Measurements from ENCODE around the gene RHOB.
"Not testable (repeated sequence)": the region's sequence is repeated elsewhere in the genome, so short reads cannot be mapped to it uniquely, and the experiment has no call there.

Gene RHOB

GRCh38 chr2:20422402-20423271 lies 24.2 kb upstream of the RHOB start:
- DNase-seq: no peak

- DNase-seq: no peak
Measured at GRCh38 chr2:20423359-20423758, 23.5 kb upstream of the RHOB start.

DNA sequence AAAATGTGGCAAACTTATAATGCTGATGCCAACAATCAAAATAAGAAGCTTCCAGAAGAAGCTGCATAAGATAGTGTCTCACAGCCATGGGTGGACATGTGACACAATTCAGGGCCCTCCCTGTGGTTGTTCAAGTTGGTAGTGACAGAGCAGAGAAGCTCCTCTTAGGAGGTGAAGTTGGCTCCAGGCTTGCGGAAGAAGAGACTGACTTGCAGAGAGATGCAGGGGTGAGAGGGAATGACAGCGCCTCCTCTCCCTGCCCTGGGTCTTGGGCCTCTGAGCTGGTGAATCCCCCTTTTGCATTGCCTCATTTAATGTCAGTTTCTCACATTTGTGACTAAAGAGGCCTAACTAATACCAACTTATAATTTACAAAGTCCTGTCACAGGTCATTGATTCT lies 23.0 kb upstream of the RHOB start:
- no peak for DNase-seq

DNA sequence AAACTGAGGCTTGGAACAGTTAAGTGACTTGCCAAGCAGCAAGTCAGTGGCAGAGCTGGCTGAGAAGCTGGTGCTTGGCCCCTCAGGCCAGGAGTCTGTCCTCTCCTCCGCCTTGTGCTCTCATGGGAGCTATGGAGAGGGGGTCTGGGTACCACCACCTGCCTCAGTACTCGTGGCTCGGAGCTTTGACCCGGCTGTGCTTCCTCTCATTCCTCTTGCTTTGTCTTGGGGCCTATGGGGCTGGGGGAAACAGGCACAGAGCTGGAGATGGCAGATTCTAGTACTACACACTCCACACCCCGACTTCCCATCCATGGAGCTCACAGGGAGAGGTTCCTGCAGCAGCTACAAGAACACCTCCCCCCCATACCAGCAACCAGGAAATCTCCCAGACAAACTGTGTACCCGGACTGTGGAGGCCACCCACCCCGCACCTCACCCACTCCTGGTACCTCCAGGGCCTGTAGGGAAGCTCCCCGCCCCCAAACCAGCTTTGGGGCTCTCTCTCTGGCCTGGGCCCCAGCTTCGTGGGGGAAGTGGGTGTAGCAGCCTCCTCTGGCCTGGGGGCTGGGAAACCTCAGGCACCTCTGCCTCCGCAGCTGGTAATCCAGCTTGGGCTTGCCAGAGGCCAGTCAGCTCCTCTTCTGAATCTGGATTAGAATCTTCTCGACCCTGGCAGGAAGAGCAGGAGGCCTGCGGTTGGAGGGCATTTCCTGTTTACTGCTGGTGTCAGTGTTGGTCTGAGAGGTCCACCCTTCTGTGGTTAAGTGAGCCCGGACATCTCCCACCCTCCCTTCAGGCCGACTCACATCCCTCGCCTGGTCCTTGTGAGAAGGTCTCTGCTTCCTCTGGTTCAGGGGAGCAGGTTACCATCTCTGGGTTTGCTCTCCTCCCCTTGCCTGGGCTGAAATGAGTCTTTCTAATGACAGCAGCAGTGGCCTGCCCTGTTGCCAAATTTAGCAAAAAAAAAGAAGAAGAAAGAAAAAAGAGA lies 22.3 kb upstream of the RHOB start:
- no peak for DNase-seq

GRCh38 chr2:20425371-20425881 lies 21.4 kb upstream of the RHOB start:
- no peak for DNase-seq

DNA sequence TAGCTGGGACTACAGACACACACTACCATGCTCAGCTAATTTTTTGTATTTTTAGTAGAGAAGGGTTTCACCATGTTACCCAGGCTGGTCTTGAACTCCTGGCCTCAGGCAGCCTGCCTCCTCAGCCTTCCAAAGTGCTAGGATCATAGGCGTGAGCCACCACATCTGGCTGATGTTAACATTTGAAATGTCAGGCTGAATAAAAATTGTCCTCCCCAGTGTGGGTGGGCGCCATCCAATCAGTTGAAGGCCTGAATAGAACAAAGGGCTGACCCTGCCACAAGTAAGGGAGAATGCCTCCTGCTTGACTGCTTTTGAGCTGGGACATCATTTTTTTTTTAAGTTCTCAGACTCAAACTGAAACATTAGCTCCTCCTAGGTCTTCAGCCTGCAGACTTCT lies 21.0 kb upstream of the RHOB start:
- no peak for DNase-seq

DNA sequence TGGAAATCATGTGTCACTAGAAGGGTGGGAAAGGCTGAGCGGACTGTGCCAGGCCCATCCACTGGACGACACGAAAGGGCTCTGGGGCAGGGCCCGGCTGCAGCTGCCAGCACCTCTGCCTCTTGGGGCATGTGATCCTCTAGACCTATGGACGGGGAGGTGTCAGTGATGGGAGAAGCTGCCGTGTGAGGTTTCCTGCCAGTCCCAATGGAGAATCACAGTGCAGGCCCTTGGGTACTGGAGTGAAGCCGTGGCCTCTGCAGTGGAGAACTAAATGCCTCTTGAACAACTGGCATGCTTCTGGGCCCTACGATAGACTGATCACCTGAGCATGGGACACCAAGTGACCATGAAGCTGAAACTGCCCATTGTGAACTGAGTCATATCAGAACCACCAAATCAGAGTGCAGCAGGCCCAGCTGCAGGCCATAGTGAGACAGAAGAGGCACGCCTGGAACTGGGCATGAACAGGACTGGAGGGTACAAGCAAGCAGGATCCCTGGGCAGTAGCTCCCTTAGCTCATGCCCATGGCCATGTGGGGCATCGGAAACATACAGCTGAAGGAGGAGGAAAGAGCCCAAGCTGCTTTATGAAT lies 18.8 kb upstream of the RHOB start:
- no peak for DNase-seq

- DNase-seq: no peak
Measured at GRCh38 chr2:20428717-20429490, 18.0 kb upstream of the RHOB start.

DNA sequence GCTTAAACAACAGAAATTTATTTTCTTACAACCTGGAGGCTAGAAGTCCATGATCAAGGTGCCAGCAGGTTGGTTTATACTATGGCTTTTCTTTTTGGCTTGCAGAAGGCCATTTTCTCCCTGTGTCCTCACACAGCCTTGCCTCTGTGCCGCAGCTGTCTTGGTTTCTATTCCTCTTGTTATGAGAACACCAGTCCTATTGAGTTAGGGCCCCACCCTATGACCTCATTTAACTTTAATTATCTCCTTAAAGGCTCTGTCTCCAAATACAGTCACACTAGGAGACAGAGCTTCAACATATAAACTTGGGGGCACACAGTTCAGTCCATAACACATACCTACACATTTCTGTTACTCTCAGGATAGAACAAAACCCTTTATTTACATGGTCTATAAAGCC lies 17.3 kb upstream of the RHOB start:
- no peak for DNase-seq

- no peak for DNase-seq
Measured at GRCh38 chr2:20430035-20430434, 16.8 kb upstream of the RHOB start.

DNA sequence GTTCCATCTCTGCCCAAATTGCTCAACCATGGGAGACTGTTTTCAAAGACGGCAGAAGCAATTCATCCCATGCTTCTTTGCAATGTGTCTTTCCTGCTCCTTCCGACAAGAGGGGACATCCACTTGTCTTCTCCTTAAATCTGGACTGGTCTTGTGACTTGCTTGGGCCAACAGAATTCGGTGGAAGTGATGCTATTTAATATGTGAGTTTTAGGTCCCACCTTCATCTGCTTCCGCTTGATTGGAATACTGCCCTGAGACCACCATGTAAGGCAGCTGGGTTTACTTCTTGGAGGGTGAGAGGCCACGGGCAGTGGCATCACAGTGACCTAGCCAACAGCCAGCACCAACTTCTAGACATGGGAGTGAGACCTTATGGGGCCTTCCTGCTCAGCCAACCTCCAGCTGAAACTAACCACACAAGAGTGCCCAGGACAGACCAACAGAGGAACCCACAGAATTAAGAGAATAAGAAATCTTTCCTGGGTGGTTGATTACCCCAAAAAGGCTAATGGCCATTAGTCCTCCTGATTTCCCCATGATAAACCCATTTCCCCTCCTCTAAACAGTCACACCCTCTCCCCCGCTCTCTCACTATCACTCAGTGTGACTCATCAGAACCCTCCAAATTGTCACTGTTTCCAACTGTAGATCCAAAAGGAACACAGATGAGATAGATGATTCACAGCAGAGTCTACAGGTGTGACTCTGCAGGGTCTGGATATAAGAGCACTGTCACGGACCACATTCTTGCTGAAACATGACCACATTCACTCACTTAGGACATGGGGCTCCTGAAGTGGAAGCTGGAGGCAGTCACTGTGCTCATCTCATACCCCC lies 16.2 kb upstream of the RHOB start:
- no peak for DNase-seq

DNA sequence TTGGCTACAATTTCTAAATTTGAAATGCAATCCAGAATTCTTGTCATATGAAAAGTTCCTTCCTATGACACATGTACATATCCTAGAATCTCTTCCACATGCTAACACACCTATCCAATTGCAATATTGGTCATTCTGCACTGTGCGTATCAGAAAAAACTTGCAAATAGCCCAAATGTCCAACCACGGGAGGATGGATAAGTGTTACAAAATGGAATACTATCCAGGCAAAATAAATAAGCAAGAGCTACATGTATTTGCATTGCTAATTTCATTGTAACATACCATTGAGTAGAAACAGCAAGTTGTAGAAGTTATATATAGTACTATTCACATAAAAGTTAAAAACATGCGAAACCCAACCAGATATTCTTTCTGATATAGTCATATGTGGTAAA lies 15.6 kb upstream of the RHOB start:
- no peak for DNase-seq

- DNase-seq: no peak
Measured at GRCh38 chr2:20431772-20432171, 15.1 kb upstream of the RHOB start.

GRCh38 chr2:20432714-20433113 lies 14.2 kb upstream of the RHOB start:
- no peak for DNase-seq

GRCh38 chr2:20433249-20433648 lies 13.6 kb upstream of the RHOB start:
- DNase-seq: no peak

DNA sequence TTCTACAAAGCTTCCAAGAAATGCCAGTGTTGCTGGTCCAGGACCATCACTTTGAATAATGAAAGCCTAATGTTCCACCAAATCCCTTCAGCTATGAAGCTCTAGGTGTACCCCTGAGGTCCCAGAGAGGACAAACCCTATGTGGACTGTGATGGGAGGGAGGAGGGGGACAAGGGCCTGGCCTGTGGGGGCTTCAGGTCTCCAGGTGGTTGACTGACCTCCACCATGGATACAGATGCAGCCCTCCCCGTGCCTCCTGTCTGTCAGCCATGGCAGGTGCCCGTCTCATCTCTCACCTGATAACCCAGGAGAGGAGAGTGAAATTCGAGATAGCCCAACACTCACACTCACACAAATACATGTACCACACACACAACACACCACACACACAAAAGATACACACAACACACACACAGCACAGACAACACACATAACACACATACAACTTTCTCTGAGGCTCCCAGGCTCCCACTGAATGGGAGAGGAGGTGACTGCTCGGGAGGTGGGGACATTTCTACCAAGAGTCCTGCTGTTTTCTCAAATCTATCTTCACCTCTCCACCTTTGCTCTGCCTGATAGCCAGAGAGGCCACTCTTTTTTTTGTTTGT lies 12.8 kb upstream of the RHOB start:
- DNase-seq: no peak

GRCh38 chr2:20434588-20435294 lies 12.1 kb upstream of the RHOB start:
- no peak for DNase-seq

DNA sequence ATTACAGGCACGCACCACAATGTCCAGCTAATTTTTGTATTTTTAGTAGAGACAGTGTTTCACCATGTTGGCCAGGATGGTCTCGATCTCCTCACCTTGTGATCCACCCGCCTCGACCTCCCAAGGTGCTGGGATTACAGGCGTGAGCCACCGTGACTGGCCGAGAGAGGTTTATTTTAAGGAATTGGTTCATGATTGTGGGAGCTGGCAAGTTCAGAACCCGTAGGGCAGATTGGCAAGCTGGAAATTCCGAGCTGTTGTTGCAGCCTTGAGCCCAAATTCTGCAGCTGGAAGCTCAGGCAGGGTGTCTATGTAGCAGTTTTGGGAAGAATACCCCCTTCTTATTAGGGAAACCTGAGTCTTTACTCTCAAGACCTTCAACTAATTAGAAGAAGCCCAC lies 11.4 kb upstream of the RHOB start:
- not testable (repeated sequence) for DNase-seq

GRCh38 chr2:20436716-20437470 lies 10.0 kb upstream of the RHOB start:
- no peak for DNase-seq

Data from NCI-H748 treated with DMSO at 0.1 percent for 48 hours (cell line).